ENCODE results near the gene PRR12. TPM values are rescaled to one million over a fixed set of nuclear protein-coding genes. Genes with fewer than 3 reads are reported as not detected.

PRR12 gene
- total and polyA plus RNA-seq, 3 donors from 2014 or later: 15.7 to 33.1 (median 32.8) TPM

GRCh38 chr19:49581007-49581508 lies 9.9 kb upstream of the PRR12 start, which contains the start of gene PRRG2:
PRRG2 (plus strand) TSS chr19:49581316; CDS start chr19:49583220, 1,904 bp downstream.
- intact Hi-C loops (cut with DNase I; ENCODE audit: low total_unique reads): no loop called here
- Histone ChIP-seq H3K4me3 (peak within 1 kb of the TSS; percentile 71 to 77), H3K4me1 (peaks cover 8% of the 10 kb centered on the region), H3K27me3 (no peaks in the 10 kb centered on the region), H3K9me3 (no peaks in the 10 kb centered on the region), H3K27ac (peak within 1 kb of the TSS in 1 of 2 donors; percentile 65), H3K36me3 (ENCODE audit: low read depth, missing control alignments) (no peaks in the 10 kb centered on the region)
- no peak for DNase-seq
- no peak for TF ChIP-seq POLR2A (IDR thresholded peaks at IDR 0.05)
- no peak for TF ChIP-seq CTCF (IDR thresholded peaks at IDR 0.05)
- 20 to 21% methylated on average over 14 to 15 of the region's 15 CpGs for WGBS, 2 donors

- intact Hi-C loops (cut with DNase I; ENCODE audit: low total_unique reads): no loop called here
- no peak overlapping the region for H3K27ac ChIP-seq
- 61 to 67% methylated on average over 2 of the region's 2 CpGs for WGBS, 2 donors
- DNase-seq: no peak
- H3K27me3 ChIP-seq: no peaks in the 10 kb centered on the region
- H3K4me1 ChIP-seq: peaks cover 8% of the 10 kb centered on the region
- H3K36me3 ChIP-seq (ENCODE audit: low read depth, missing control alignments): no peaks in the 10 kb centered on the region
- no peak overlapping the region for H3K4me3 ChIP-seq
- TF ChIP-seq POLR2A (IDR thresholded peaks at IDR 0.05): no peak
- no peak for TF ChIP-seq CTCF (IDR thresholded peaks at IDR 0.05)
- H3K9me3 ChIP-seq: no peaks in the 10 kb centered on the region
Measured at GRCh38 chr19:49583239-49583638, 7.7 kb upstream of the PRR12 start.

- Histone ChIP-seq H3K36me3 (ENCODE audit: low read depth, missing control alignments) (no peaks in the 10 kb centered on the region), H3K27ac (no peak overlapping the region), H3K4me1 (no peaks in the 10 kb centered on the region), H3K9me3 (no peaks in the 10 kb centered on the region), H3K27me3 (no peaks in the 10 kb centered on the region), H3K4me3 (no peak overlapping the region)
- intact Hi-C loops (cut with DNase I; ENCODE audit: low total_unique reads): no loop called here
- WGBS, 2 donors: 44 to 60% methylated on average over 8 of the region's 8 CpGs
- no peak for DNase-seq
- TF ChIP-seq CTCF (IDR thresholded peaks at IDR 0.05): no peak
- no peak for TF ChIP-seq POLR2A (IDR thresholded peaks at IDR 0.05)
Measured at GRCh38 chr19:49585023-49585422, 6.0 kb upstream of the PRR12 start.

- H3K36me3 ChIP-seq (ENCODE audit: low read depth, missing control alignments): no peaks in the 10 kb centered on the region
- intact Hi-C loops (cut with DNase I; ENCODE audit: low total_unique reads): no loop called here
- TF ChIP-seq CTCF (IDR thresholded peaks at IDR 0.05) (no peak), POLR2A (IDR thresholded peaks at IDR 0.05) (no peak)
- peaks cover 1% of the 10 kb centered on the region for H3K4me1 ChIP-seq
- no peak overlapping the region for H3K4me3 ChIP-seq
- no peak for DNase-seq
- H3K9me3 ChIP-seq: no peaks in the 10 kb centered on the region
- WGBS, 2 donors: 88 to 90% methylated on average over 8 of the region's 8 CpGs
- H3K27me3 ChIP-seq: no peaks in the 10 kb centered on the region
- H3K27ac ChIP-seq: no peak overlapping the region
Measured at GRCh38 chr19:49587227-49587626, 3.8 kb upstream of the PRR12 start.
